Spleen (tissue), 7 donors: ENCODE results near the gene USP17L27.
"Not testable (repeated sequence)": the region's sequence is repeated elsewhere in the genome, so short reads cannot be mapped to it uniquely, and the experiment has no call there.

Experiments used
- CTCF ChIP-seq, 11 experiments: fragments of 200-600 bp in 7 of 11; fragments of 450-650 bp in 4 of 11; sonication (generic) in 4 of 11; IDR thresholded peaks in 8 of 11; conservative IDR thresholded peaks in 3 of 11; 1 replicate in 7 of 11; 2 replicates in 4 of 11; pipeline versions ENCODE4 v1.4.0 to v1.8.0; 2016 to 2021; ENCODE audit warnings: antibody characterized with exemption in 11 of 11, inconsistent platforms in 4 of 11, mild to moderate bottlenecking in 1 of 11
- POLR2A ChIP-seq, 3 donors: fragments of 450-650 bp; IDR thresholded peaks; one replicate each; pipeline ENCODE4 v1.5.1; 2017; ENCODE audit warnings: antibody characterized with exemption in 3 of 3, mild to moderate bottlenecking in 1 of 3
- donor health status: DM: no; HTN: no; CAD: no; lungs with moderate emphysema.
- donor health status: DM: no; HTN: no; CAD: no.
- donor health status: DM: no; HTN: no; CAD: no.

- TF ChIP-seq CTCF (IDR thresholded peaks at IDR 0.05 in 8 of 11, conservative IDR thresholded peaks at IDR 0.05 in 3 of 11); POLR2A (IDR thresholded peaks at IDR 0.05): not testable (repeated sequence)
Measured at GRCh38 chr4:9343848-9344247, at the start of gene USP17L27.
